ENCODE results near the gene SLC39A6. TPM values are rescaled to one million over a fixed set of nuclear protein-coding genes. Genes with fewer than 3 reads are reported as not detected.
"Not testable (repeated sequence)": the region's sequence is repeated elsewhere in the genome, so short reads cannot be mapped to it uniquely, and the experiment has no call there.

Gene SLC39A6
- total RNA-seq, 1 donor from 2014 or later = 54.9 TPM

DNA sequence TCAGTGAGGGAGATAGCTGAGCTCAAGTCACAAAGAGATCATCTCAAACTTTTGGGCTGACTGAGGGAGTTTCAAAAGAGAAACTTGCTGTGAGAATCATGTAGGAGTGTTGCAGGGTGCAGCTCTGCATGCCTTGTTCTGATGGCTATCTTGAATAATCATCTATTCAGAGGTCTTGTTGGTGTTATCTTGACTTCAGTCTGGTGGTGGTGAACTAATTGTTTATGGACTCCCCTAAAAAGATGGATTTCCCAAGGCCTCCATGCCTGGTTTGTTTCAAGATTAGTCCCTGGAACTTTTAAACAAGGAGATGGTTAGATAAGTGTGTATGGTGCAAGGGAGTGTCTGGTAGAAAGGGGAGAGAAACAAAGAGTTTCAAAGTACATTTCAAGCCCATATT lies 29.8 kb downstream of the SLC39A6 start:
- DNase-seq (ENCODE audit: low spot score) = no peak

DNA sequence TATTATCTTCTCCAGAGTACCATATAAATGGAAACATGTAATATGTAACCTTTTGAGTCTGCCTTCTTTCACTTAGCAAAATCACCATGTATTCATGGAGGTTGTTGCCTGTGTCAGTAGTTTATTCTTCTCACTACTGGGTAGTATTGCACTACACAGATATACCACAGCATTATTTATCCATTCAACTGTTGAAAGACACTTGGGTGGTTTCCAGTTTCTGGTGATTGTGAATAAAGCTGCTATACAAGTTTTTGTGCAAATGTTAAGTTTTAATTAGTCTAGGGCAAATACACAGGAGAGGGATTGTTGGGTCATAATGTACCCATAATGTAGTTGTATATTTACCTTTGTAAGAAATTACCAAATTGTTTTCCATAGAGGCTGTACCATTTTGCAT lies 32.2 kb downstream of the SLC39A6 start:
- DNase-seq (ENCODE audit: low spot score) = no peak

DNA sequence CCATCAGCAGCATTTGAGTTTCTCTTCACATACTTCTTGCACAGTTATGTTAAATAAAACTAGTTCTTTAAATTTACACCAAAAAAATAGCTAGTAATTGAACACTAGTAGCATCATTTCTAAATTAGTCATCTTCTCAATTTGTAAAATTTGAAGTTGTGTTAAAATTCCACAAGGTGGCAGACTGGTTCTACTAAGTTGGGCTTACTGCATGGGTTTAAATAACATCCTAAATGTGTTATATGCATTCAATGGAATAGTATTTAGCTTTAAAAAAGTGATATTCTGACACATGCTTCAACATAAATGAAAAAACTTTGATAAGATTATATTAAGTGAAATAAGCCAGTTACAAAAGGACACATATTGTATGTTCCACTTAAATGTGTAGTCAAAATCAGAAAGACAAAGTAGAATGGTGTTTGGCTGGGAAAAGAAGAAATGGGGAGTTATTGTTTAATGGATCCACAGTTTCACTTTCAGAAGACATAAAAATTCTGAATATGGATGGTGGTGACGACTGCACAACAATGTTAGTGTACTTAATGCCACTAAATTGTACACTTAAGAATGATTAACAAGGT lies 33.1 kb downstream of the SLC39A6 start:
- DNase-seq (ENCODE audit: low spot score) = no peak

DNA sequence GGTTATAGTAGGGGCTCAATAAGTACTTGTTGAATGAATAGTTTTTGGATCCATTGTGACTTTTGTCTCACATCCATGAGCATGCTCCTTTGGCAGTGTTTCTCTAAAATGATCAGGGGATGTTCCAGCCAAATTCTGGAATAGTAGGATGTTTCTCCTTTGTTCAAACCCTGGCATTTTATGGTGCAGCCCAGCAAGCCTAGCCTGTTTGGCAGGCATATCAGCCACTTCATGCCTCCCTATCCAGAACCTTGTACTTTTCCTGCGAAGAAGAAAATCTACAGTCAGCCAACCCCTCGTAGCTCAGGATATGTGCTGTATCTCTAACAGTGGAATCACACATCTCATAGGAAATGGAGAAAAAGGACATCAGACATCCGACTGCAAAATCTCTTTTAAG lies 34.7 kb downstream of the SLC39A6 start:
- DNase-seq (ENCODE audit: low spot score) = no peak

DNA sequence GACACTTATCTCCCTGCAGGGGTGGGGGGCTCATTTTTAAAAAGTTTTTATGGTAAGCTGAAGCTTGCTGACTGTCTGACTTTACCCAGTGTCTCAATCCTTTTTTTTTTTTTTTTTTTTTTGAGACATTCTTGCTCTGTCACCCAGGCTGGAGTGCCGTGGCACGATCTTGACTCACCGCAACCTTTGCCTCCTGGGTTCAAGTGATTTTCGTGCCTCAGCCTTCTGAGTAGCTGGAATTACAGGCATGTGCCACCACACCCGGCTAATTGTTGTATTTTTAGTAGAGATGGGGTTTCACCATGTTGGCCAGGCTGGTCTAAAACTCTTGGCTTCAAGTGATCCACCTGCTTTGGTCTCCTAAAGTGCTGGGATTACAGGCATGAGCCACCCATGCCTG lies 37.0 kb downstream of the SLC39A6 start:
- not testable (repeated sequence) for DNase-seq (ENCODE audit: low spot score)

DNA sequence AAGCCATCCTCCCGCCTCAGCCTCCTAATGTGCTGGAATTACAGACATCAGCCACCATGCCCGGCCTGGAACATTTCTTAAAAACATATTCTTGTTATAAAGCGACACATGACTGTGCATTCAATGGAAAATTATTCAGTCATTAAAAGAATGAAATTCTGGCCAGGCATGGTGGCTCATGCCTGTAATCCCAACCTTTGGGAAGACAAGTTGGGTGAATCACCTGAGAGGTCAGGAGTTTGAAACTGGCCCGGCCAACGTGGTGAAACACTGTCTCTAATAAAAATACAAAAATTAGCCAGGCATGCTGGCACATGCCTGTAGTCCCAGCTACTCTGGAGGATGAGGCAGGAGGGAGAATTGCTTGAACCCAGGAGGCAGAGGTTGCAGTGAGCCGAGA lies 40.1 kb downstream of the SLC39A6 start:
- DNase-seq (ENCODE audit: low spot score) = no peak

DNA sequence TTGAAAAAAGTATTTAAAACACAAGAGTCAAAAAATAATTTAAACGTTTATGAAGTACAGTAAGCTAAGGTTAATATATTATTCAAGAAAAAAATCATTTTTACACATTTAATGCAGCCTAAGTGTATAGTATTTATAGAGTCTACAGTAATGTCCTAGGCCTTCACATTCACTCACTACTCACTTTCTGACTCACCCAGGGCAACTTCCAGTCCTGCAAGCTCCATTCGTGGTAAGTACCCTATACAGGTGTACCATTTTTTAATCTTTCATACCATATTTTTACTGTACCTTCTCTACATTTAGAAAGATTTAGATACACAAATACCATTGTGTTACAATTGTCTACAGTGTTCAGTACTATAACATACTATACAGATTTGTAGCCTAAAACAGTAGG lies 40.9 kb downstream of the SLC39A6 start:
- DNase-seq (ENCODE audit: low spot score) = no peak

DNA sequence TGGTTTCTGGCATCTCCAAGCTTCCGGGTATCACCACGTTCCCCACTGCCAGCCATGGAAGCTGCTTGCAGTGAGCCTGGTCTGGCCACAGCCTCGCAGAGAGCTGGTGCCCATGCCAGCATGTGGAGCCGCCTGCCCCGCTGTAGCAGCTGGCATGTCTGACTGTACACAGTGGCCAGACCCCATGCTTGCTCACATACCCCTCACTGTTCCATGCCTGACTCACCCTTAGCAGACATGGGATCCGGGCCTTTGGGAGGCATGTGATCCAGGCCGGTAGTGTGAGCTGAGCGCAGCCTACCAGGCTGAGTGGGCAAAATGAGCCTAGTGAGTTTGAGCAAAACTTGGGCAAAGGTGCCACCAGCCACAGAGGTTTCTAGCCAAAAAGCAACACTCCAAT lies 43.0 kb downstream of the SLC39A6 start:
- DNase-seq (ENCODE audit: low spot score) = no peak

DNA sequence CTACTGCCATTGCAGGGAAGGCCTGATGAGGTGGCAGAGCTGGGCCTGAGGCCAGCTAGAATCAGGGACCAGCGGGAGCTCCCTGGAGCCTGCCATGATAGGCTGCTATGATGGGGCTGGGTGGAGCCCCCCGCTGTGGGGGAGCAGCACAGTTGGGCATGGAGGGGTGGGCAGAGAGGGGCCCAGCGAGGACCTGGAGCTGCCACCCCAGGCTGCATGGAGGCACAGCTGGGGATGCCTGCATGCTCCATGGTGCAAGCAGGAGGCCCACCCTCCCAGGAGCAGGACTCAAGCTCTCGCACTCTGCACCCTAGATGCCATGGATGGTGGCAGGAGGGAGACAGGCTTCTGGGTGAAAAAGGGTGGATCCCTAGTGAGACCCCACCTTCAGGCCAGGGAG lies 43.9 kb downstream of the SLC39A6 start:
- DNase-seq (ENCODE audit: low spot score) = no peak

DNA sequence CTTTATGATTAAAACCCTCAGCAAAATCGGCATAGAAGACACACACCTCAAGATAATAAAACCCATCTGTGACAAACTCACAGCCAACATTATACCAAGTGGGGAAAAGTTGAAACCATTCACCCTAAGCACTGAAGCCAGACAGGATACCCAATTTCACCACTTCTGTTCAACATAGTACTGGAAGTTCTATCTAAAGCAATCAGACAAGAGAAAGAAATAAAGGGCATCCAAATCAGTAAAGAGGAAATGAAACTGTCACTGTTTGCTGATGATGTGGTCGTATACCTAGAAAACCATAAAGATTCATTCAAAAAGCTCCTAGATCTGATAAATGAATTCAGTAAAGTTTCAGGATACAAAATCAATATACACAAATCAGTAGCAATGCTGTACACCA lies 45.4 kb downstream of the SLC39A6 start:
- DNase-seq (ENCODE audit: low spot score) = no peak

DNA sequence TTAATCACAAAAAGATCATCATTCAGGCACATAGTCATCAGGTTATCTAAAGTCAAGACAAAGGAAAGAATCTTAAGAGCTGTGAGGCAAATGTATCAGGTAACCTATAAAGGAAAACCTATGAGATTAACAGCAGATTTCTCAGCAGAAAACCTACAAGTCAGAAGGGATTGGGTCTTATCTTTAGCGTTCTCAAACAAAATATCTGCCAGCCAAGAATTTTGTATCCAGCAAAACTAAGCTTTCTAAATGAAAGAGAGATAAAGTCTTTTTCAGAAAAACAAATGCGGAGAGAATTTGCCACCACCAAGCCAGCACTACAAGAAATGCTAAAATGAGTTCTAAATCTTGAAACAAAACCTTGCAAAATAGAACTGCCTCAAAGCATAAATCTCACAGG lies 48.0 kb downstream of the SLC39A6 start:
- not testable (repeated sequence) for DNase-seq (ENCODE audit: low spot score)

DNA sequence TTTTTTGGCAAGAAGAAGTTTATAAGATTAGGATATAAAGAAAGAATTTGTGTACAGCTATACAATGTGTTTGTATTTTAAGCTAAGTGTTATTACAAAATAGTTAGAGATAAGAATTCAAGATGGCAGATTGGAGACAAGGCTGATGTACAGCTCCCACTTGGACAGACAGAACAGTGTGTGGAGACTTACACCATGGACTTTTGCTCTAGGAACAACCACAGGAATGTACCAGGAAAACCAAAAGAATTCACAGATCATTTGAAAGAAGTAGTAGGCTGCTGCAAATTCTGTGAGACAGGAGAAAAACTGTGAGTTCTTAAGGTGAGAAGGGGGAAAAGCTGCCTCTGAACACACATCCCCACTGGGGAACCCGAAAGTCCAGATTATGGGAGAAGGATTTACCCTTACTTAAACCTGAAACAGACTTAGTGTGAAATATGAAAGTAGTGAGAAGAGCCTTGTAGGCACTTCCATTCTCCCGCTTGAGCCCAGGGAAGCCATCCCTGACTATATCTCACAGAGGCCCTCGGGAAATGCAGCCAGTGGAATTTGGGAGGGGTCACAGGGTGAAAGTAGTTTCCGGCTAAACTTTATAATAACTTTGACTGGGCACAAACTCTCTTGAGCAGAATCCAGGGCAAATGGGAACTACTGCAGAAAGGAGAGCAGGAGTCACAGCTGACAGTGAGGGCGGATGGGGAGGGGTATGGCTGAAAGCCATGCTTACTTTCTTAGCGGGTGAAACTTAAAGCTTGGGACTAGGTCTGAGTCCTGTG lies 50.2 kb downstream of the SLC39A6 start:
- no peak for DNase-seq (ENCODE audit: low spot score)

DNA sequence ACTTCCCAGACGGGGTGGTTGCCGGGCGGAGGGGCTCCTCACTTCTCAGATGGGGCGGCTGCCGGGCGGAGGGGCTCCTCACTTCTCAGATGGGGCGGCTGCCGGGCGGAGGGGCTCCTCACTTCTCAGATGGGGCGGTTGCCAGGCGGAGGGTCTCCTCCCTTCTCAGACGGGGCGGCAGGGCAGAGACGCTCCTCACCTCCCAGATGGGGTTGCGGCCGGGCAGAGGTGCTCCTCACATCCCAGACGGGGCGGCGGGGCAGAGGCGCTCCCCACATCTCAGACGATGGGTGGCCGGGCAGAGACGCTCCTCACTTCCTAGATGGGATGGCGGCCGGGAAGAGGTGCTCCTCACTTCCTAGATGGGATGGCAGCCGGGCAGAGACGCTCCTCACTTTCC lies 51.4 kb downstream of the SLC39A6 start:
- not testable (repeated sequence) for DNase-seq (ENCODE audit: low spot score)

DNA sequence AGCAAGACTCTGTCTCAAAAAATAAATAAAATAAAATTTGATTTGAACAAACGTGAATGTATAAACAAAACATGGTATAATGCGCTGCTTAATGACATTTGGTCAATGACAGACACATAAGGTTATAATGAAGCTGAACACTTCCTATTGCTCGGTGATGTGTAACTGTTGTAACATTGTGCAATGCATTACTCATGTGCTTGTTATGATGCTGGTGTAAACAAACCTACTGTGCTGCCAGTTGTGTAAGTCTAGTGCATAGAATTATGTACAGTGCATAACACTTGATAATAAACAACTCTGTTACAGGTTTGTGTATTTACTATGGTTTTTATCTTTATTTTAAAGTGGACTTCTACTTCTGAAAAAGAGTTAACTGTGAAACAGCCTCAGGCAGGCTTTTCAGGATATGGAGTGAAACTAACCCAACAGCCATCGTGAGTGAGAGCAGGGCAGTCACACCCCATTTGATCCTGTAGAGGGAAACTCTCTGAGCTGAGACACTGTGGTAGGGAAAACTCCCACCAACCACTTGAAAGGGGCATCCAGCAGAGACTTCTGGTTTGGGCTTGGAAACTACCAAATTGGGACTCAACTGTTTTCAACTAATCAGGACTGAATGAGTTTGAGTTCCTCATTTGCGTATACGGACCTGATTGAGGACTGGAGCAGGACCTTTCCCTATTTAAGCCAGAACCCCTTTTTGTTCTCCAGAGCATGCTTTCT lies 53.1 kb downstream of the SLC39A6 start:
- no peak for DNase-seq (ENCODE audit: low spot score)

DNA sequence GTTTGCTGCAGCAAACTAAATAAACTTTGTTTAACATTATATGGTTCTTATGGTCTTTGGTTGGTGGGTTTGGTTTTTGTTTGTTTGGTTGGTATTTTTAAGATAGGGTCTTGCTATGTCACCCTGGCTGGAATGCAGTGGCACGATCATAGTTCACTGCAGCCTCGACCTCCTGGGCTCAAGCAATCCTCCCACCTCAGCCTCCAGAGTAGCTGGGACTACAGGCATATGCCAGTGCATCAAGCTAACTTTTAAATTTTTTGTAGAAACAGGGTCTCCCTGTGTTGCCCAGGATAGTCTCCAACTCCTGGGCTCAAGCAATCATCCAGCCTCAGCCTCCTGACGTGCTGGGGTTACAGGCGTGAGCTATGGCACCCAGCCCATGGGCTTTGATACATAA lies 54.7 kb downstream of the SLC39A6 start:
- no peak for DNase-seq (ENCODE audit: low spot score)

DNA sequence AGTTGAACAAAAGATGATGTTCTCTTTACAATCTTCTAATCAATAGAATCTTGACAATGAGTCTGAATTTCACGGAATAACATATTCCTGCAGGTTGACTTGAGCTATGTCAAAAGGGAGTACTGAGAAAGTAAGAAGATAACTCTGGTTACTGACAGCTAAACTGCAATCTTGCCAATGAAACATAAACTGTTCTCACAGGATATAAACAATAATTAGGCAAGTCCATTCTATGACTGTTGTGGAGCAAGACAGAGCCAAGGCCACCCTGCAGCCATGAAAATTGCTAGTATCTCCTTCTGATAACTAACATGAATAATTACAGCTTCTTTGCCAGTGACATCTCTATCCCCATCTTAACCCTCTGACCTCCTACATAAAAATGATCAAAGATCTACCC lies 55.5 kb downstream of the SLC39A6 start:
- DNase-seq (ENCODE audit: low spot score) = no peak

DNA sequence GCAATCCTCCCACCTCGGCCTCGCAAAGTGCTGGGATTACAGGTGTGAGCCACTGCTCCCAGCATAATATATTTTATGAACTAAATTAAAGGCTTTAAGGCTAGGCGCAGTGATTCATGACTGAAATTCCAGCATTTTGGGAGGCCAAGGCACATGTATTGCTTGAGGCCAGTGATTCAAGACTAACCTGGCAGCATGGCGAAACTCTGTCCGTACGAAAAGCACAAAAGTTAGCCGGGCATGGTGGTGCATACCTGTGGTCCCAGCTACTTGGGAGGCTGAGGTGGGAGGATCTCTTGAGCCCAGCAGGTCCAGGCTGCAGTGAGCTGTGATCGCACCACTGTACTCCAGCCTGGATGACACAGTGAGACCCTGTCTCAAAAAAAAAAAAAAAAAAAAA lies 56.7 kb downstream of the SLC39A6 start:
- not testable (repeated sequence) for DNase-seq (ENCODE audit: low spot score)

DNA sequence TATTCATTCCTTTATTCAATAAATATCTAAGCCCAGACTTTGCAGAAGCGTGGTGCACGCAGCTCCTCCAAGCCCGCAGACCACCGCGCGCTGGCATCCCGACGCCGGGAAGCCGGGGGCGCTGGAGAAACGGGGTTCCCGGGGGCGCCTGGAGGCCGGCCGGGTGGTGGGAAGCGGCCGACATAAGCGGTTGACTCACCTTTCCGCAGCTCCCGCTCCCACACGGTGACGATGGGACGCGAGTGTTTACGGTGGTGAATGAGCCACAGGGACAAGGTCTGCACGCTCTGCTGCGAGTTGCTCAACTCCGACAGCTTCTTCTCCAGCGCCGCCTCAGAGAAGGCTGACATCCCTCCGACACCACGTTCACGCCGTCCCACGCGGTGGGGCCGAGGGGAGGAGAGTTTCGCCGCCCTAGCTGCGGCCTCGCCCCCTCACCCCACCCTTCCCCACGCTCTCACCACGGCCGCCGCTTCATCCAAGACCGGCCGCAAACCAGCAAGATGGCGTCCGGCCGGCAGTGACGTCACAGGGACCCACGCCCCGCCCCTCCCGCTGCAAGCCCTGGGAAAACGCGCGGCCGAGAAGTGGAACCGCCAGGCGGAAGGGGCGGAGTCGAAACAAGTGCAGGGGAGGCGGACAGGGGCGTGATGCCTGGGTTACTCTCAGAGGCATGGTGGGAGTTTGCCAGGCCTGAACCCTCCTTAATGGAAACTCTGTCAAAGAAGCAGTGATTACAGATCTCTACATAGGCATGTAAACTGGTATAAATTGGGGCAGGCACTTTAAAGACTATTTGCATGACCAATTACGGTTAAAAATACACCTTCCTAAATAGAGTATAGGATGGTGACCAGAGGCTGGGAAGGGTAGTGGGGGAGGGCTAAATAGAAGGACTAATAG lies 61.8 kb downstream of the SLC39A6 start, which contains the start of gene RPRD1A:
TSS of gene RPRD1A (minus strand) at position 505 of the 903 bp plus-strand sequence. CDS start at position 350, 155 bp downstream.
- DNase-seq (ENCODE audit: low spot score) = peak; percentile 100

DNA sequence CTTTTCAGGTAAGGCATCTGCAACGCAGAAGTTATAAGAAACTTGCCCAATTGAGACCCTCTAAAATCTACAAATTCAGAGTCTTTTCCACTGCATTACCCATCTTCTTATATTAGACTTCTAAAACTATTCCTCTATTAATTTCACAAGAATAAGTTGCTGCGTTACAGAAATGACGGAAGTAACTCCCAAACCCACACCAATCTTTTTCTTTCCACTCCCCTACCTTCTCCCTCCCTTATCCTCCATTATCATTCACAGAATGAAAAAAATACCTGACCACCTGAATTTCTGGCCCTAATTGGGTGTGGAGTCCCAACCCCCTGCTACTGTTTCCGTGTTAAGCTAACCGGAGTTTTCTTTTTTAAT lies 62.5 kb downstream of the SLC39A6 start:
- no peak for DNase-seq (ENCODE audit: low spot score)

DNA sequence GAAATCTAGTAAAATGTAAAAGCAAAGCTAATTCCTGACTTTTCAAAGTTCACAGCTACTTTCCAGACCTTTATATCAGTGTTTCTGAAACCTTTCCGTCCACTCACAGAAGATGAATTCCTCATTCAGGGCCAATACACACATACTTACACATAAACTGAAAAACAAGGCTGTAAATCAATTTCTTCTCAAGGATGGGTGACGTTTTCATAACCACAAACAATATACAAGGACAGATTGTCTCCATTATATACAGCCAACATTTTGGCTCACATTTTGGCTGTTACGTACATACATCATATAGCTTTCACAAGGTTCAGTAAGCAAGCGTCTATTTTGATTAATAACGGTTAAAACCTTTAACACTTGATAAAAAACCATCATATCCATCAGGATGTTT lies 63.1 kb downstream of the SLC39A6 start:
- no peak for DNase-seq (ENCODE audit: low spot score)

DNA sequence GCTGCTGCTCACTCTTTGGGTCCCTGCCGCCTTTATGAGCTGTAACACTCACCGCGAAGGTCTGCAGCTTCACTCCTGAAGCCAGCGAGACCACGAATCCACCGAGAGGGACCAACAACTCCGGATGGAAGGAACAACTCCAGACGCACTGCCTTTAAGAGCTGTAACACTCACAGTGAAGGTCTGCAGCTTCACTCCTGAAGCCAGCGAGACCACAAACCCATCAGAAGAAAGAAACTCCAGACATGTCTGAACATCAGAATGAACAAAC lies 64.4 kb downstream of the SLC39A6 start:
- not testable (repeated sequence) for DNase-seq (ENCODE audit: low spot score)
